Measurements from ENCODE around the gene VASP. TPM values are rescaled to one million over a fixed set of nuclear protein-coding genes. Genes with fewer than 3 reads are reported as not detected.

Gene VASP
- total RNA-seq, 4 donors from 2014 or later, result 140 to 246 (median 167) TPM

GRCh38 chr19:45489216-45489855 lies 17.9 kb upstream of the VASP start:
- H3K4me1 ChIP-seq, result peaks cover 0 to 36% (median 5%) of the 10 kb centered on the region in 3 donors
- TF ChIP-seq POLR2AphosphoS5 (IDR thresholded peaks at IDR 0.05) (no peak), EP300 (IDR thresholded peaks at IDR 0.05) (no peak), CTCF (IDR thresholded peaks at IDR 0.05) (no peak), POLR2A (IDR thresholded peaks at IDR 0.05) (no peak)
- H3K36me3 ChIP-seq, result peaks cover 0 to 11% of the 10 kb centered on the region in 2 donors
- H3K27me3 ChIP-seq, result no peaks in the 10 kb centered on the region
- H3K9me3 ChIP-seq, result no peaks in the 10 kb centered on the region
- 85 to 93% methylated on average over 5 to 16 of the region's 20 CpGs for WGBS, 2 donors (ENCODE audit: low coverage in 1 of 2)
- H3K4me3 ChIP-seq, result no peak overlapping the region
- no peak overlapping the region for H3K27ac ChIP-seq
- no peak for ATAC-seq

- 69 to 80% methylated on average over 2 to 3 of the region's 5 CpGs for WGBS, 2 donors (ENCODE audit: low coverage in 1 of 2)
- H3K9me3 ChIP-seq, result no peaks in the 10 kb centered on the region
- peak overlapping the region in 1 of 2 donors; percentile 68 for H3K4me3 ChIP-seq
- TF ChIP-seq POLR2AphosphoS5 (IDR thresholded peaks at IDR 0.05) (no peak), POLR2A (IDR thresholded peaks at IDR 0.05) (no peak)
- H3K4me1 ChIP-seq, result peaks cover 0 to 40% (median 12%) of the 10 kb centered on the region in 3 donors
- no peak for ATAC-seq
- H3K27me3 ChIP-seq, result peaks cover 5% of the 10 kb centered on the region
- H3K27ac ChIP-seq, result peak overlapping the region in 3 of 4 donors; percentile 82 to 88 (median 83)
- peaks cover 0 to 11% of the 10 kb centered on the region in 2 donors for H3K36me3 ChIP-seq
Measured at GRCh38 chr19:45492137-45492626, 15.1 kb upstream of the VASP start.

GRCh38 chr19:45492627-45493470 lies 14.4 kb upstream of the VASP start:
- Histone ChIP-seq H3K36me3 (peaks cover 0 to 10% of the 10 kb centered on the region in 2 donors), H3K4me3 (peak overlapping the region; percentile 47 to 68), H3K9me3 (no peaks in the 10 kb centered on the region), H3K27ac (peak overlapping the region; percentile 32 to 88 (median 82)), H3K27me3 (peaks cover 12% of the 10 kb centered on the region), H3K4me1 (peaks cover 0 to 46% (median 18%) of the 10 kb centered on the region in 3 donors)
- TF ChIP-seq POLR2AphosphoS5 (IDR thresholded peaks at IDR 0.05) (no peak), POLR2A (IDR thresholded peaks at IDR 0.05) (no peak), CTCF (IDR thresholded peaks at IDR 0.05) (no peak), EP300 (IDR thresholded peaks at IDR 0.05) (no peak)
- ATAC-seq, result peak; percentile 74
- WGBS, 2 donors (ENCODE audit: low coverage in 1 of 2), result 7 to 17% methylated on average over 4 to 5 of the region's 32 CpGs

- Histone ChIP-seq H3K4me3 (no peak overlapping the region), H3K4me1 (peaks cover 0 to 62% (median 31%) of the 10 kb centered on the region in 3 donors), H3K36me3 (no peaks in the 10 kb centered on the region), H3K27ac (no peak overlapping the region), H3K27me3 (peaks cover 27% of the 10 kb centered on the region), H3K9me3 (no peaks in the 10 kb centered on the region)
- 91% methylated on average over 13 of the region's 39 CpGs; no CpG with 5 or more reads in 1 of the 2 donors for WGBS, 2 donors (ENCODE audit: low coverage in 1 of 2)
- ATAC-seq, result no peak
- no peak for TF ChIP-seq POLR2A (IDR thresholded peaks at IDR 0.05)
- TF ChIP-seq CTCF (IDR thresholded peaks at IDR 0.05), result no peak
- TF ChIP-seq EP300 (IDR thresholded peaks at IDR 0.05), result no peak
- no peak for TF ChIP-seq POLR2AphosphoS5 (IDR thresholded peaks at IDR 0.05)
Measured at GRCh38 chr19:45494261-45494916, 12.9 kb upstream of the VASP start.

- TF ChIP-seq EP300 (IDR thresholded peaks at IDR 0.05), result no peak
- no peak for TF ChIP-seq CTCF (IDR thresholded peaks at IDR 0.05)
- no peak for TF ChIP-seq POLR2A (IDR thresholded peaks at IDR 0.05)
- TF ChIP-seq POLR2AphosphoS5 (IDR thresholded peaks at IDR 0.05), result no peak
- H3K4me3 ChIP-seq, result no peak overlapping the region
- ATAC-seq, result no peak
- H3K27me3 ChIP-seq, result peaks cover 35% of the 10 kb centered on the region
- H3K27ac ChIP-seq, result no peak overlapping the region
- 83 to 85% methylated on average over 4 to 5 of the region's 5 CpGs for WGBS, 2 donors (ENCODE audit: low coverage in 1 of 2)
- peaks cover 0 to 67% (median 32%) of the 10 kb centered on the region in 3 donors for H3K4me1 ChIP-seq
- no peaks in the 10 kb centered on the region for H3K9me3 ChIP-seq
- H3K36me3 ChIP-seq, result no peaks in the 10 kb centered on the region
Measured at GRCh38 chr19:45495178-45495577, 12.1 kb upstream of the VASP start.

Data from gastroesophageal sphincter (tissue), 4 donors.